Mesendoderm (in vitro differentiated cells): ENCODE measurements around the gene TBC1D23.
A peak's percentile ranks its signal among the peaks of the same experiment; 100 is the strongest.
"Not testable (repeated sequence)": the region's sequence is repeated elsewhere in the genome, so short reads cannot be mapped to it uniquely, and the experiment has no call there.

Source experiments
- DNase-seq: peaks from one replicate; pipeline ENCODE4 v3.0.0; 2013
- H2AK5ac ChIP-seq: 2 replicates; pipeline ENCODE4 v1.6.1; 2013; ENCODE audit warnings: low read length, inconsistent platforms
- H2BK120ac ChIP-seq: 2 replicates; pipeline ENCODE4 v1.6.1; 2013; ENCODE audit warnings: low read depth, mild to moderate bottlenecking, low read length, moderate library complexity, mixed read lengths
- H2BK15ac ChIP-seq: replicated peaks from 2 replicates; pipeline ENCODE4 v1.6.1; 2013; ENCODE audit warnings: low read depth, mild to moderate bottlenecking, moderate library complexity
- H2BK5ac ChIP-seq: 2 replicates; pipeline ENCODE4 v1.6.1; 2013; ENCODE audit warnings: low read length, inconsistent platforms
- H3K18ac ChIP-seq: 2 replicates; pipeline ENCODE4 v1.6.1; 2013; ENCODE audit warnings: mild to moderate bottlenecking, low read length, mixed read lengths
- H3K23ac ChIP-seq: one replicate; pipeline ENCODE4 v1.6.1; 2013; ENCODE audit warnings: low read length
- H3K27ac ChIP-seq: 2 replicates; pipeline ENCODE4 v1.5.1; 2013; ENCODE audit warnings: low read depth, mild to moderate bottlenecking, inconsistent platforms, low read length, moderate library complexity
- H3K27me3 ChIP-seq: 2 replicates; pipeline ENCODE4 v1.6.1; 2013; ENCODE audit warnings: low read length, control low read depth, mild to moderate bottlenecking, inconsistent platforms; ENCODE audit not compliant: insufficient read depth, poor library complexity
- H3K36me3 ChIP-seq: 2 replicates; pipeline ENCODE4 v1.6.1; 2013; ENCODE audit warnings: low read length, inconsistent platforms; ENCODE audit not compliant: control insufficient read depth, insufficient read depth
- H3K4ac ChIP-seq: one replicate; pipeline ENCODE4 v1.6.1; 2013; ENCODE audit warnings: low read depth, mild to moderate bottlenecking, low read length, moderate library complexity
- H3K4me1 ChIP-seq: 2 replicates; pipeline ENCODE4 v1.6.1; 2013; ENCODE audit warnings: low read depth, low read length, inconsistent platforms; ENCODE audit not compliant: control insufficient read depth
- H3K4me2 ChIP-seq: 2 replicates; pipeline ENCODE4 v1.6.1; 2013; ENCODE audit warnings: low read length
- H3K4me3 ChIP-seq: 2 replicates; pipeline ENCODE4 v1.5.1; 2013; ENCODE audit warnings: mild to moderate bottlenecking, low read length
- H3K56ac ChIP-seq: one replicate; pipeline ENCODE4 v1.6.1; 2013; ENCODE audit warnings: low read length
- H3K79me1 ChIP-seq: 2 replicates; pipeline ENCODE4 v1.6.1; 2013; ENCODE audit warnings: low read length, inconsistent platforms
- H3K79me2 ChIP-seq: 2 replicates; pipeline ENCODE4 v1.6.1; 2013; ENCODE audit warnings: mild to moderate bottlenecking, low read length; ENCODE audit not compliant: control insufficient read depth, insufficient read depth
- H3K9ac ChIP-seq: 2 replicates; pipeline ENCODE4 v1.6.1; 2013; ENCODE audit warnings: low read length, inconsistent platforms
- H4K5ac ChIP-seq: one replicate; pipeline ENCODE4 v1.6.1; 2013; ENCODE audit warnings: low read length
- H4K8ac ChIP-seq: one replicate; pipeline ENCODE4 v1.6.1; 2013; ENCODE audit warnings: low read depth, mild to moderate bottlenecking, control low read depth, low read length, moderate library complexity
- WGBS: extraction: QIAGEN DNeasy Blood & Tissue Kit; methylation state at CpG from one replicate; pipeline ENCODE4 v1.1.7; 2013; ENCODE audit warnings: low lambda C conversion rate, missing lambda C conversion rate; ENCODE audit not compliant: insufficient coverage; ENCODE audit errors: extremely low coverage; 5-methylcytosine and 5-hydroxymethylcytosine counted together

The TBC1D23 gene

DNA sequence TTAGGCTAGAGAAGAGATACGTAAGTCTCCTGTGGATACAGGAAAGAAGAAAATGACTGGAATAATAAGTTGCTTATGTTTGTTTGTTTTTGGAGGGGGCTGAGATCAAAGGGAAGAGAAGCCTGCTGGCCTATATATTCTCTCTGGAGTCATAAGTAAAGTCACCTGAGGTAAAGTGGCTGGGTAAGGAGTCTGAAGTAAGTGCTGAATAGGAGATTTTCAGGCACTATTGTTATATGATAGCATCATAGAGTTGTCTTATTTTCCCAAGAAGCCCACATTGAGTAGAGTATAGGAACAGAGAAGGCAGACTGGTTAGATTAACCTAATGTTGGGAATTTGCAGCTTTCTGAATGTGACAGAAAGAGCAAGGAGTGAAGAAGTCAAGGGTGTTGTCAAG, 10.7 kb downstream of the TBC1D23 start:
- no peaks in the 10 kb centered on the region for H3K79me2 ChIP-seq
- no peak overlapping the region for H3K18ac ChIP-seq
- no peak overlapping the region for H2AK5ac ChIP-seq
- no peak overlapping the region for H2BK15ac ChIP-seq
- no peak overlapping the region for H2BK5ac ChIP-seq
- no peaks in the 10 kb centered on the region for H3K36me3 ChIP-seq
- no peak for DNase-seq
- no CpG with 5 or more reads among the region's 1 CpG for WGBS
- H4K8ac ChIP-seq, result no peak overlapping the region
- no peak overlapping the region for H3K56ac ChIP-seq
- no peak overlapping the region for H3K27ac ChIP-seq
- peaks cover 5% of the 10 kb centered on the region for H3K79me1 ChIP-seq
- no peak overlapping the region for H2BK120ac ChIP-seq
- H3K27me3 ChIP-seq, result no peaks in the 10 kb centered on the region
- H3K4me2 ChIP-seq, result no peak overlapping the region
- H3K23ac ChIP-seq, result no peak overlapping the region
- H4K5ac ChIP-seq, result no peak overlapping the region
- no peak overlapping the region for H3K9ac ChIP-seq
- H3K4me1 ChIP-seq, result no peaks in the 10 kb centered on the region
- no peak overlapping the region for H3K4ac ChIP-seq
- H3K4me3 ChIP-seq, result no peak overlapping the region

- not testable (repeated sequence) for H3K27ac ChIP-seq, H4K5ac ChIP-seq, H3K23ac ChIP-seq, H3K9ac ChIP-seq, H3K27me3 ChIP-seq, H2BK15ac ChIP-seq, H2AK5ac ChIP-seq, H2BK5ac ChIP-seq, H3K4me1 ChIP-seq, H3K4me3 ChIP-seq, H2BK120ac ChIP-seq, H3K79me1 ChIP-seq, H3K4ac ChIP-seq, H3K18ac ChIP-seq, H4K8ac ChIP-seq, H3K56ac ChIP-seq, H3K4me2 ChIP-seq, H3K36me3 ChIP-seq, H3K79me2 ChIP-seq
- DNase-seq, result peak; percentile 37
- no CpG with 5 or more reads among the region's 13 CpGs for WGBS
Measured at GRCh38 chr3:100272797-100273611, 12.2 kb downstream of the TBC1D23 start.

DNA sequence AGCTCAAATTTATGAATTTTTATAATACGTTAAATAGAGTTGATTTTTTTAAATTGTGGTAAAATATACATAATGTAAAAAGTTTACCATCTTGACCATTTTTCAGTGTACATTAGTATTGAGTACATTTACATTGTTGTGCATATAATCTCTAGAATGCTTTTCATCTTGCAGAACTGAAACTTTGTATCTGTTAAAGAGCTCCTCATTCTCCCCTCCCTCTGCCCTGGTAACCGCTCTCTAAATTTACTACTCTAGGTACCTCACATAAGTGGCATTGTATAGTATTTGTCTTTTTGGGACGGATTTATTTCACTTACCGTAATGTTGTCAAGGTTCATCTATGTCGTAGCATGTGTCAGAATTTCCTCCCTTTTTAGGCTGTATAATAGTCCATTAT, 13.6 kb downstream of the TBC1D23 start:
- no peak overlapping the region for H2AK5ac ChIP-seq
- H3K4me2 ChIP-seq, result no peak overlapping the region
- no peaks in the 10 kb centered on the region for H3K27me3 ChIP-seq
- no peak overlapping the region for H3K18ac ChIP-seq
- no peaks in the 10 kb centered on the region for H3K79me2 ChIP-seq
- no peak overlapping the region for H3K56ac ChIP-seq
- no peak overlapping the region for H4K5ac ChIP-seq
- H2BK120ac ChIP-seq, result no peak overlapping the region
- H3K4me3 ChIP-seq, result no peak overlapping the region
- no peak overlapping the region for H3K27ac ChIP-seq
- DNase-seq, result no peak
- H3K36me3 ChIP-seq, result no peaks in the 10 kb centered on the region
- WGBS, result 100% methylated on average over 1 of the region's 5 CpGs
- no peak overlapping the region for H3K4ac ChIP-seq
- no peak overlapping the region for H3K23ac ChIP-seq
- H2BK5ac ChIP-seq, result no peak overlapping the region
- no peaks in the 10 kb centered on the region for H3K4me1 ChIP-seq
- H3K79me1 ChIP-seq, result peaks cover 5% of the 10 kb centered on the region
- H4K8ac ChIP-seq, result no peak overlapping the region
- H3K9ac ChIP-seq, result no peak overlapping the region
- no peak overlapping the region for H2BK15ac ChIP-seq

- H4K8ac ChIP-seq, result no peak overlapping the region
- no peak for DNase-seq
- no peak overlapping the region for H3K4me3 ChIP-seq
- H3K79me2 ChIP-seq, result no peaks in the 10 kb centered on the region
- H3K9ac ChIP-seq, result no peak overlapping the region
- H3K36me3 ChIP-seq, result no peaks in the 10 kb centered on the region
- H3K27ac ChIP-seq, result no peak overlapping the region
- no peak overlapping the region for H3K18ac ChIP-seq
- no peak overlapping the region for H3K4me2 ChIP-seq
- no peaks in the 10 kb centered on the region for H3K27me3 ChIP-seq
- H3K23ac ChIP-seq, result no peak overlapping the region
- no CpG with 5 or more reads among the region's 1 CpG for WGBS
- no peak overlapping the region for H2AK5ac ChIP-seq
- H3K4ac ChIP-seq, result no peak overlapping the region
- H3K56ac ChIP-seq, result no peak overlapping the region
- H2BK120ac ChIP-seq, result no peak overlapping the region
- no peak overlapping the region for H2BK5ac ChIP-seq
- H4K5ac ChIP-seq, result no peak overlapping the region
- no peaks in the 10 kb centered on the region for H3K4me1 ChIP-seq
- H2BK15ac ChIP-seq, result no peak overlapping the region
- H3K79me1 ChIP-seq, result no peaks in the 10 kb centered on the region
Measured at GRCh38 chr3:100277255-100277800, 16.5 kb downstream of the TBC1D23 start.

DNA sequence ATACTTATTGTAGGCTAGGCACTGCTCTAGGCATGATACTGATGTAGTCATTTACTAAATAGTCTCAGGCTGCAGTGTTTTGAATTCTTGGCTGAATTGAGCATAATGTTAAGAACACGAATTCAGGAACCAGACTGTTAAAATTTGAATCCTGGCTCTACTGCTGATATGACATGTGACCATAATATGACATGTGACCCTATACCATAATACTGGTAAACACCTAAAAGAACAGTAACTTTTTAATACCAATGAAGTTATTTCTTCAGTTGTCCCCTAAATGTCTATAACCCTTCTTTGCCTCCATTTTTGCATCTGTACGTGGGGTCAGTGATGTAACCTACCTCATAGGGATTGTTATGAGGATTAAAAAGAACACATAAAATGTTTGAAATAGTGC, 18.1 kb downstream of the TBC1D23 start:
- Histone ChIP-seq H4K8ac (no peak overlapping the region), H3K36me3 (no peaks in the 10 kb centered on the region), H3K79me1 (no peaks in the 10 kb centered on the region), H3K4me1 (no peaks in the 10 kb centered on the region), H2AK5ac (no peak overlapping the region), H3K23ac (no peak overlapping the region), H3K9ac (no peak overlapping the region), H3K4me3 (no peak overlapping the region), H2BK120ac (no peak overlapping the region), H3K27ac (no peak overlapping the region), H3K4me2 (no peak overlapping the region), H3K79me2 (no peaks in the 10 kb centered on the region), H4K5ac (no peak overlapping the region), H3K27me3 (no peaks in the 10 kb centered on the region), H3K18ac (no peak overlapping the region), H3K4ac (no peak overlapping the region), H2BK15ac (no peak overlapping the region), H3K56ac (no peak overlapping the region), H2BK5ac (no peak overlapping the region)
- no CpG with 5 or more reads among the region's 2 CpGs for WGBS
- DNase-seq, result no peak
